Mammary epithelial cell (primary cell): ENCODE results near the gene SKOR2.

Experiments used
- EZH2 ChIP-seq: IDR thresholded peaks from 2 replicates; pipeline ENCODE4 v1.6.1; 2012; ENCODE audit warnings: low read length, inconsistent platforms, borderline replicate concordance
- TF ChIP-seq, protein P1 (sequence below), 2 donors: IDR thresholded peaks in 1 of 2; conservative IDR thresholded peaks in 1 of 2; 2 replicates each; pipeline ENCODE4 v1.5.1; 2011 to 2012; ENCODE audit warnings: inconsistent platforms in 2 of 2, low read length in 2 of 2, mild to moderate bottlenecking in 2 of 2, control low read depth in 1 of 2, low read depth in 1 of 2; ENCODE audit not compliant: insufficient read depth in 1 of 2; ENCODE audit errors: extremely low read depth in 1 of 2

DNA sequence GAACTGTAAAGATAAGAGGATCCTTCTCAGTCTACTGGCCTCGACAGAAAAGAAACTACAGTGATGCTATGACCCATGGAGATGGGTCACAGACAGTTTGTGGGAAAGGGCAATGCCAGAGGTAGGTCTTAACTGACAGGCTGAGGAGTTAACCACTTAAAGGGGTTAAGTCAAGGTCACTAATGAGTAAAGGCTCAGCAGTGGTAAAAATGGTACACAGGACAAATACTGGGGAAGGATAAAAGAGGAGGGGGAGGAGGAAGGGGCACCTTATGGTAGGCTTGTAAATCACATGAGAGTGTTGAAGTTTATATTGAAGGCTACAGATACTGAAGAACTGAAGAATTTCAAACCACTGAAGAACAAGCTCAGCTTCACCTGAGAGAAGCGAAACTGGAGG is 85.2 kb downstream of the SKOR2 start:
- TF ChIP-seq, protein P1, sequence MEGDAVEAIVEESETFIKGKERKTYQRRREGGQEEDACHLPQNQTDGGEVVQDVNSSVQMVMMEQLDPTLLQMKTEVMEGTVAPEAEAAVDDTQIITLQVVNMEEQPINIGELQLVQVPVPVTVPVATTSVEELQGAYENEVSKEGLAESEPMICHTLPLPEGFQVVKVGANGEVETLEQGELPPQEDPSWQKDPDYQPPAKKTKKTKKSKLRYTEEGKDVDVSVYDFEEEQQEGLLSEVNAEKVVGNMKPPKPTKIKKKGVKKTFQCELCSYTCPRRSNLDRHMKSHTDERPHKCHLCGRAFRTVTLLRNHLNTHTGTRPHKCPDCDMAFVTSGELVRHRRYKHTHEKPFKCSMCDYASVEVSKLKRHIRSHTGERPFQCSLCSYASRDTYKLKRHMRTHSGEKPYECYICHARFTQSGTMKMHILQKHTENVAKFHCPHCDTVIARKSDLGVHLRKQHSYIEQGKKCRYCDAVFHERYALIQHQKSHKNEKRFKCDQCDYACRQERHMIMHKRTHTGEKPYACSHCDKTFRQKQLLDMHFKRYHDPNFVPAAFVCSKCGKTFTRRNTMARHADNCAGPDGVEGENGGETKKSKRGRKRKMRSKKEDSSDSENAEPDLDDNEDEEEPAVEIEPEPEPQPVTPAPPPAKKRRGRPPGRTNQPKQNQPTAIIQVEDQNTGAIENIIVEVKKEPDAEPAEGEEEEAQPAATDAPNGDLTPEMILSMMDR (conservative IDR thresholded peaks at IDR 0.05 in 1 of 2, IDR thresholded peaks at IDR 0.05 in 1 of 2; ENCODE audit: extremely low read depth in 1 of 2, insufficient read depth in 1 of 2, low read depth in 1 of 2, low read length in 2 of 2), result no peak
- TF ChIP-seq EZH2, result no peak
